Stimulated activated CD4-positive, alpha-beta T cell treated with anti-CD3 and anti-CD28 coated beads, Interleukin-1b, Interleukin-23, amount 100 ng/mL, for 48 hours (primary cell): ENCODE data around the gene BZW2.

Experiments used
- DNase-seq: peaks from one replicate; pipeline ENCODE4 v3.0.0-alpha.2; 2020

BZW2 gene

DNA sequence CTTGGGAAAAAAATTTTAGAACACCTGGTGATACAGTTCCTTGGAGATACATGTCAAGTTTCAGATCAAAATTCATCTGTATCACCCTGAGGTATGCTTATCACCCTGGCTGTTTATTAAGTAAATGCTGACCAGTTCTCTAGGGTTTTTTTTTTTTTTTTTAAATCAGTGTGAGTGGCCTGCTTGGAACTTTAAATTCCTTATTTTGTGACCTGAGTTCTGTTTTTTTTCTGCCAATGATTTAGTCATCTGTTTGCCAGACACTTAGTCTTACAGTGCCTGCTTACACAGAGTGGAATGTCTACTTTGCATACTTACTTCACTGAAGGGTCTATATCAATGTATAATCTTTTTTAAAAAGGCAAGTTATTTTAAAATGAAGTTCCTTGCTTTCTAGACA lies 109.4 kb downstream of the BZW2 start:
- no peak for DNase-seq
